DLD1 (cell line): ENCODE measurements around the gene INTS14.
"Not testable (repeated sequence)": the region's sequence is repeated elsewhere in the genome, so short reads cannot be mapped to it uniquely, and the experiment has no call there.

ENCODE experiments used
- in situ Hi-C: cut with HindIII; loops from 2 replicates; pipeline ENCODE4 v1.10.0; 2017; ENCODE audit warnings: low sequenced_read_pairs

INTS14 gene

DNA sequence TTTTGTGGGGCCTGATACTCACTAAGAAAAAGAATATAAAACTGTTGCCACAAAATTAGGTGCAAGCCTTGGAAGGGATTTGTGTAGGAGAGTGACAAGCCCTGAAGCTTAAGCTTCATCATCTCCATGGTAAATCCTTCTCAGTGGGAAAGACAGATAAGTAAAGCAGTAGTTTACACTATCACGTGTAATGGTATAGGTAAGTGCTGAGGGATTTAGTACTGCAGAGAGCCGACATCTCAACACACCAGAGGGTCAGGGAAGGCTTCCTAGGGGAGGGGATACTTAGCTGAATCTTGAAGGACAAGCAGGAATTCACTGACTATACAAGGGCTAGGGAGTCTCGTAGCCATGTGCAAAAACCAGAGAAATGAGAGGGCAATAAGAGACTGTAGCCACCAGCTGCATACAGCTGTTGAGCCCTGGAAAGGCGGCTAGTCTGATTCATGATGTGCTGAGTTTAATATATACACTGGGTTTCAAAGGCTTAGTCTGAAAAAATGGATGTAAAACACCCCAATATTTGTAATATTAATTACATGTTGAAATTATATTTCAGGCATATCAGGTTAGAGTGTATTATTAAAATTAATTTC lies 21.9 kb upstream of the INTS14 start:
- in situ Hi-C loops = no loop called here

- in situ Hi-C loops = no loop called here
These were observed 20.6 kb upstream of the INTS14 start for GRCh38 chr15:65631503-65631902.

GRCh38 chr15:65630760-65631159 lies 19.8 kb upstream of the INTS14 start:
- in situ Hi-C loops = no loop called here

GRCh38 chr15:65629548-65629947 lies 18.6 kb upstream of the INTS14 start:
- in situ Hi-C loops = no loop called here

DNA sequence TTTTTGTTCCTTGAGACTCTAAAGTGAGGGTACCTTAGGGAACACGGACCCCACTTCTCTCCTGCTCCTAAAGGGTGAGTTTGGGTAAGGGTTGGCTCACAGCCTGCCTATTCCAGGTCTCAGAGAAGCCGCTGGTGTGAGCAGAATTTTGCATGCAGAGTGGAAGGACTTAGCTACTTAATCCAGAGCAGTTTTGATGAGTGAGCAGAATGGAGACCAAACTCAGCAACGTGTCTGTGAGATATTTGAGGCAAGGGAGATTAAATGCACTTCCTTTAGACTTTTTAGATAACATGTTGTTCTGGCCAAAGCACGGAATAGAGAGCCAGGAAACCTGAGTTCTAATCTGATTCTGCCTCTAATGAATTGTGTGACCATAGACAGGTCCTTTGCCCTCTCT lies 15.9 kb upstream of the INTS14 start:
- in situ Hi-C loops = no loop called here

GRCh38 chr15:65623103-65623502 lies 12.2 kb upstream of the INTS14 start:
- in situ Hi-C loops = no loop called here

- in situ Hi-C loops = no loop called here
These were observed 10.7 kb upstream of the INTS14 start, which contains the start of gene SLC24A1 for GRCh38 chr15:65621638-65622037. SLC24A1 (plus strand) TSS chr15:65621938; CDS start chr15:65624081, 2,143 bp downstream.

DNA sequence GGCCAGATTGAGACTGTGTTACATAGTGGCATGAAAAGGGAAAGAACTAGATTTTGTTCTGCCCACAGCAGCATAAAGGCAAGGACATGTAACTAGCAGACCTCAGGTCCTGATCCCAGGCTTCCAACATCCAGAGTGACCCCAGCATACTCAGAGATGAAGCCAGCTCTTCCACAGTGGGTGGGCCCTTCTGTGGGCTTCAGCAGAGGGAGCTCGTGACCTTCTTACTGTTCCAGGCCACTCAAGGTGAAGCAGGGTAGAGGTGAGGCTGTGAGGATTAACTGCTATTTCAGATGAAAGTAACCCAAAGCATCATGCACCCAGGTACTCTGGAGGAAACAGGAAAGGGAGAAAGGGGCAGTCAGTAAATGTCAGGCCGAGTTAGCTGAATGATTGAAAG lies 9.9 kb upstream of the INTS14 start:
- in situ Hi-C loops = no loop called here

- in situ Hi-C loops = no loop called here
These were observed 8.8 kb upstream of the INTS14 start for GRCh38 chr15:65619626-65620290.

DNA sequence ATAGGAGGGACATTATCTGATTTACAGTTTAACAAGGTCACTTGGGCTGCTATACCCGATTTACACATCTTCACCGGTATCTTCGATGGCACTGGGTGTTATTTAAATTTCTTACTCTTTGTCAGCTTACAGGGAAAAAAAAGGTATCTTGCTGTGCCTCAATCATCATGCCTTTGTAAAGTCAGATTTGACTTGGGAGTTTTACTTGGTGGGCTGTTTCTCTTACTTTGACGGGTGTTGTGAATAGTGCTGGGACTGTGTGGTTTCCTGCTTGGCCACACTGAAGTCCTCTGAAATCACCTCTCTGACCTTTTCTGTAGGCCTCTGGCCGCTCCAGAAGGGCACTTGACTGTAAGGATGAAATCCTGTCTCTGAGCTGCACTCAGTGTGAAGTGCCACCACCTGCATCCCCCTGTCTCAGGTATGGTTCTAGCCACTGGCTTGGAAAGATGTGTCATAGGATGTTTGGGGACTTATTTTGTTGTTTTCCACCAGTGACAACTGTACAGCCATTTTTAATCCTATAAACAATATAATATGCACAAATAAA lies 7.7 kb upstream of the INTS14 start:
- in situ Hi-C loops = no loop called here

- in situ Hi-C loops = not testable (repeated sequence)
These were observed 5.0 kb upstream of the INTS14 start for GRCh38 chr15:65615887-65616286.

GRCh38 chr15:65612949-65613744 lies 2.2 kb upstream of the INTS14 start:
- in situ Hi-C loops = no loop called here

DNA sequence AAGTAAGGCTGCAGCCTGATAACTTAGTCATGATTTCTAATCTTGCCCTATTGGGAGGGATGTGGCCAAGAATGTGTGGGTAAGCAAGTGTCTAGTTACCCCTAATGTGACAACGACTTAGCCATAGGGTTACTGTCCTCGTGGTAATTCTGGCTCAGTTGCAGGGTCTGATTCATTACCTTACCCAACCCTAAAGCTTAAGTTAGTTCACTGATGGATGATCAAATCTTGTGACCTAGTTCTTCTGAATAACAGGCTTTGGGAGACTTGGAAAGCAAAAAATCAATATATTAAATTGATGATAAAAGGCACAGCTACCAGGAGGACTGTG lies 1.6 kb upstream of the INTS14 start:
- in situ Hi-C loops = no loop called here

DNA sequence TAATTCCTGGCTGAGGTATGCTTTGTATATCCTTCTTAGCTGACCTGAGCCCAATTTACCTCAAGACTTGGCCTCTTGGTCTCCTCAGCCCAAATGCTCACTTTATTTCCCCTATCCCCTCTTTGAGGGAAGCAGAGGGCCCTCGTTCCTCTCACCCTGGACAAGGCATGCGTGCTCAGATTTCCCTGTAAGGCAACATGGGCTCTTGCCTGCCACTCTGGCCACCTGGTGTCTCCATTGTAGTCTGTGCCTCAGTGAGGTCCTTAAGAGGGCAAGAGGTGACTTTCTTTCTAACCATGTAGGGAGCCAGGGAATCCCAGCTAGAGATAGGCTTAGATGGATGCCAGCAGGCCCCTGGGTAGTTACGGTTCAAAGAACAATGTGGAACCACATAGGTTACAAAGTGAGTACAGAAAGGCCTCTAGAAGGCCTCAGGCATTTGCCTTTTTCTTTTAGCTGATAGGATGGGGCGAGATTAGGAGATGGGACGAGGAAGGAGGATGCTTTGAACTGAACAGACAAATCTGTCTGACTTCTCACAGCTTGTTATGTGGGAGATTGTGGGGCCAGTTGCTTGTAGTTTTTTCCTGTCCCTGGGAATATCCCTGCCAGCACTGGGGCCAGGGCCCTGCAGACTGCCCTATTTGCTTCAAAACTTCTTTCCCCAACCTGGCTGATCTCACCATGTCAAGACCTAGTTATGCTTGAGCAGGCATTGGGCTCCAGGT lies 1.1 kb upstream of the INTS14 start:
- in situ Hi-C loops = no loop called here

GRCh38 chr15:65603559-65603958 lies 7.4 kb downstream of the INTS14 start:
- in situ Hi-C loops = no loop called here

- in situ Hi-C loops = no loop called here
These were observed 7.8 kb downstream of the INTS14 start for GRCh38 chr15:65603134-65603533.

DNA sequence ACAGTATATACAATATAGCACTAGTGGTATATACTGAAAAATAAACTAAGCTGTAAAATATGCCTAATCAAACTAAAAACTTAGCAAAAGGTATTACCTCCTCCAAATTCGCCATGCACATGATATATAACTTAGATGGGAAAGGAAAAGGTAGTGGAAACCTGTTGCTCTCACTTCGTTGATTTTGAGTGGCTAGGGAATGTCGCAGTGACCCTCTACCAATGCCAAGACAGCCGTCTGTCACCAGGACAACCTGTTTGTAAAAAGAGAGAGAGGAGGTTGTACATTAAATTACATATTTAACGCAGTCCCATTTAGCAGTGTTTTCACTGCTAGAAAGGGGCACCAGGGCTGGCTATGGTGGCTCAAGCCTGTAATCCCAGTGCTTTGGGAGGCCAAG lies 11.3 kb downstream of the INTS14 start:
- in situ Hi-C loops = no loop called here

DNA sequence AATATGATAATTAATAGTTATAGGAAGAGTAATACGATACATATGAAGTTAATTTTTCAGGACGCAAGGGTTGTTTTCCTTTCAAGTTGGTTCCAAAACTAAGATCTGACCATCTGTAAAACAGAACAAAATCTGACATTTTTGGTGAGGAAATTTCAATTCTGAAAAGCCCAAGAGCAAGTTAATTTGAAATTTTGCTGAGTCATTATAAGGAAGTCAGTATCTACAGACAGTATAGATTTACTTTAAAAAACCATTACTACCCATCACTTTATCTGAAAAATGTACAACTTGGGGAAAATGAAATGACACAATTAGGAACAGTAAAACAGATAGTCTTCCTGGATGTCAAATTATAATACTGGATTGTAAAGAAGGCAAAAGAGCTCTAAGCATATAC lies 12.5 kb downstream of the INTS14 start:
- in situ Hi-C loops = no loop called here

- in situ Hi-C loops = no loop called here
These were observed 15.0 kb downstream of the INTS14 start for GRCh38 chr15:65595960-65596359.

DNA sequence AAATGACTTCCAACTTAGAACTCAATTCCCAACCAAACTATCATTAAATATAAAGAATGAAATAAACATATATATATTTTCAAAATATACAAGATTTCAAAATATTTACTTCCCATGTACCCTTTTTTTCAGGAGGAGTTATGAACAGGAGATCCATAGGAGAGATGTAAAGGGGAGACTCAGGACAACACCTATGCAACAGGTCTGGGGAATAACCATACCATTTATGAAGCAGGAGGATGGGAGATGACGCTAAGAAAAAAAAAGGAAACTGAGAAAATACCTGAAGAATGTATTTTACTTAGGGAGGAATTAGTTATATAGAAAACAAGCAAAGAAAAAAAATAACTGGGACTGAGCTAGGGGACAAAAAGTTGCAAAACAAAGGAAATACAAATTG lies 23.8 kb downstream of the INTS14 start:
- in situ Hi-C loops = no loop called here

- in situ Hi-C loops = no loop called here
These were observed 26.7 kb downstream of the INTS14 start for GRCh38 chr15:65584241-65584640.
